NCI-H748 (cell line): ENCODE data around the gene DPY19L3.
A peak's percentile ranks its signal among the peaks of the same experiment; 100 is the strongest.
"Not testable (repeated sequence)": the region's sequence is repeated elsewhere in the genome, so short reads cannot be mapped to it uniquely, and the experiment has no call there.

Experiments
- DNase-seq: peaks from one replicate; lab custom pipeline; 2025; ENCODE audit not compliant: unreplicated experiment; lab: John Stamatoyannopoulos, UW

DPY19L3 gene, protein sequence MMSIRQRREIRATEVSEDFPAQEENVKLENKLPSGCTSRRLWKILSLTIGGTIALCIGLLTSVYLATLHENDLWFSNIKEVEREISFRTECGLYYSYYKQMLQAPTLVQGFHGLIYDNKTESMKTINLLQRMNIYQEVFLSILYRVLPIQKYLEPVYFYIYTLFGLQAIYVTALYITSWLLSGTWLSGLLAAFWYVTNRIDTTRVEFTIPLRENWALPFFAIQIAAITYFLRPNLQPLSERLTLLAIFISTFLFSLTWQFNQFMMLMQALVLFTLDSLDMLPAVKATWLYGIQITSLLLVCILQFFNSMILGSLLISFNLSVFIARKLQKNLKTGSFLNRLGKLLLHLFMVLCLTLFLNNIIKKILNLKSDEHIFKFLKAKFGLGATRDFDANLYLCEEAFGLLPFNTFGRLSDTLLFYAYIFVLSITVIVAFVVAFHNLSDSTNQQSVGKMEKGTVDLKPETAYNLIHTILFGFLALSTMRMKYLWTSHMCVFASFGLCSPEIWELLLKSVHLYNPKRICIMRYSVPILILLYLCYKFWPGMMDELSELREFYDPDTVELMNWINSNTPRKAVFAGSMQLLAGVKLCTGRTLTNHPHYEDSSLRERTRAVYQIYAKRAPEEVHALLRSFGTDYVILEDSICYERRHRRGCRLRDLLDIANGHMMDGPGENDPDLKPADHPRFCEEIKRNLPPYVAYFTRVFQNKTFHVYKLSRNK

DNA sequence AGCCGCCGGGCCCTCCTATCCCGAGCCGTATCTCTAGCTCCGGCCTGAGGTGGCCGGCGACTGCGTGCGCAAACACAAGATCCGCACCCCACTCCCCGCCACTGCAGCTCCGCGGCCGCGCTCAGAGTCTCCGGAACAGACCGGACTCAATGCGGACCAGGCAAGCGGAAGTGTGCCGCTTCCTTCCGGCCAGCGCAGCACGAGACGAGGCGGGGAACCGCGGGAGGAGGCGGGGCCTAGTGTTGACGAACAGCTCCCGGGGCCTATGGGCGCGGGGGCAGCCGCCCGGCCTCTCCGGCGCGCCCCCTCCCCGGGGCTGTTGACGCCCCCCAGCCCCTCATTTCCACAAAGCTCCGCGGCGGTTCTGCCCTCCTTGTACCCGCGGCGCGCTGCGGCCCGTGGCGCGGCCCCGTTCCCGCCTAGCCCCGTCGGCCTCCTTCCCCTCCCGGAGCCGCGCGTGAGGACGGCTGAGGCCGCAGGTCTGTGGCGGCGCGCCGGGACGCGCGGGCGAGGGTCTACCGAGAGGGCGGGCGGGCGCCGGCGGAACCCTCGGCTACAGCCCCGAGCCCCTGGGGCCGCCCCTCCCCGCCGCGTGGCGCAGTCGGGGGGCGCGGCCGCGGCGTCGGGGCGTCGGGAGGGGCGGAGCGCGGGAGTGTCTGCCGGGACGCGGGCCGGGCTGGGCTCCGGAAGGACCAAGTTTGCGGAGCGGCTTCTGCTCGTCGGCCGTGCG, at the start of gene DPY19L3:
Gene DPY19L3, plus strand, starts transcription at position 340 of the 730 bp plus-strand sequence. CDS start 2,484 bp downstream, outside the sequence.
- DNase-seq: peak; percentile 97

GRCh38 chr19:32357720-32358119, 47.9 kb upstream of the DPY19L3 start:
- no peak for DNase-seq

DNA sequence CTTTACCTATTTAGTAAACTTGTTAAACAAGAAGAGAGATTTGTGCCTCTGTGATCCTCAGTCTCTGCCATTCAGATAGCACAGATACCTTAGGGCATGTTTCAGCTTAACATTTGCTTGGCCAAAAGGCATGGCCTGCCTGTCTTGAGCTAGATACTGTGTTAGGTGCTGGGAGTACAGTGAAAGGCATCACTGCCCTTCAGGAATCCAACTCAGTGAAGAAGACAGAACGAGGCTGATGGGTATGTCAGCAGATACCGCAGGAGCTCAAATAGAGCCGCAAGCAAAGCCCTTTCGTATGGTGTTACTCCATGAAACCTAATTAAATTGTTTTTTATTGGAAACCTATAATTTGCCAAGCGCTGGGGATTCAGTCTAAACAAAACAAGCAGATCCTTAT, 47.2 kb upstream of the DPY19L3 start:
- DNase-seq: no peak

GRCh38 chr19:32359581-32359980, 46.0 kb upstream of the DPY19L3 start:
- DNase-seq: no peak

- DNase-seq: no peak
These were observed 43.8 kb upstream of the DPY19L3 start for GRCh38 chr19:32361574-32362317.

DNA sequence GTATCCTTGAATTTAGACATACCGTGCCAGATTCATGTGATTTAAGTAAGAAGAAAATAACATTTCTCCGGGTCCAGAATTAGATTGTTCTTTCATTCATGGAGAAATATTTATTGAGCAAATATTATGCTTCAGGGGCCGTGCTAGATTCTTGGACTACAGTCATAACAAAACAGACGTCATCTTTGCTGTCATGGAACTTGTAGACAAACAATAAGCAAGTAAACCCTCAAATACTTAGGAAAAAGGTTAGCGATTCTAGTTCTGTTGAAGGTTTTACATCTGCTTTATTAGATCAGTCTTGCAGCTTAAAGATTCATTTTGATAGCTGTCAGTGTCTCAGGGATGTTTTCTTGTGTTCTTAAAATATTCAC, 43.3 kb upstream of the DPY19L3 start:
- no peak for DNase-seq

GRCh38 chr19:32363175-32363574, 42.4 kb upstream of the DPY19L3 start:
- no peak for DNase-seq

GRCh38 chr19:32363632-32364031, 41.9 kb upstream of the DPY19L3 start:
- DNase-seq: no peak

GRCh38 chr19:32364040-32364439, 41.5 kb upstream of the DPY19L3 start:
- DNase-seq: no peak

DNA sequence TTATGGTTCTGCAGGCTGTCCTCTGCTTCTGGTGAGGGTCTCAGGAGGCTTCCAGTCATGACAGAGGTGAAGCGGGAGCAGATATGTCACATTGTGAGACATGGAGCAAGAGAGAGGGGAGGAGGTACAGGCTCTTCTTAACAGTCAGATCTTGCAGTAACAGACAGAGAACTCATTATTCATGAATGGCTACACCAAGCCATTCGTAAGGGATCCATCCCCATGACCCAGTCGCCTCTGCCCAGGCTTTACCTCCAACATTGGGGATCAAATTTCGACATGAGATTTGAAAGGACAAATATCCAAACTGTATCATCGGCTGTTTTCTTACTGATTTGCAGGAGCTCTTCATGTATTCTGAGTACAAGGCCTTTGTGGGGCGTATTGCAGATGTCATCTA, 38.5 kb upstream of the DPY19L3 start:
- no peak for DNase-seq

GRCh38 chr19:32367948-32368536, 37.5 kb upstream of the DPY19L3 start:
- DNase-seq: no peak

DNA sequence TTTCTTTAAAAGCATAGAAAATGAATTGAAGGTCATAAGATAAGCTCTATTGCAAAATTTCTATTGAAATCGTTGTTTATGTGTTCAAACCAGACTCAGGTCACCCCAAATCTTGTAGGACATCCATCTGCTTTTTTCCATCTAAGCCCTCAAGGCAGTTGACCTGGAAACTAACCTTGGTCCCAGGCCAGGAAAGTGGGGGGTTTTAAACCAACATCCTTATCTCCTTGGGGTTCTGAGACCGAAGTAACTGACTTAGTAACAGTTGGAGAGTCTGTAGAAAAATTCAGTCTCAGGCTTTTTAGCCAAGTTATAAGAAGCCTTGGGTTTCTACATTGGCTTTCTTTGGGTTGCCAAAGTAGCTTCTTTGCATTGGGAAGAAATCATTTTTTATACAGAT, 36.8 kb upstream of the DPY19L3 start:
- DNase-seq: no peak

- no peak for DNase-seq
These were observed 32.6 kb upstream of the DPY19L3 start for GRCh38 chr19:32372726-32373517.

GRCh38 chr19:32373585-32374295, 31.8 kb upstream of the DPY19L3 start:
- peak; percentile 81 for DNase-seq

DNA sequence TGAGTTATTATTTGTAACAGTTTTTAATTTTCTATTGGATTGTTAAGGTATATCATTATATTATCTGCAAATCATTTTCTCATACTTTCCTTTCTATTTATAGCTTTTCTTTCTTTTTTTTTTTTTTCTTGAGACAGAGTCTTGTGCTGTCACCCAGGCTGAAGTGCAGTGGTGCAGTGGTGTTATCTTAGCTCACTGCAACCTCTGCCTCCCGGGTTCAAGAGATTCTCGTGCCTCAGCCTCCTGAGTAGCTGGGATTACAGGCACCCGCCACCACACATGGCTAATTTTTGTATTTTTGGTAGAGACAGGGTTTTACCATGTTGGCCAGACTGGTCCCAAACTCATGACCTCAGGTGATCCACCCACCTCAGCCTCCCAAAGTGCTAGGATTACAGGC, 31.2 kb upstream of the DPY19L3 start:
- DNase-seq: not testable (repeated sequence)

DNA sequence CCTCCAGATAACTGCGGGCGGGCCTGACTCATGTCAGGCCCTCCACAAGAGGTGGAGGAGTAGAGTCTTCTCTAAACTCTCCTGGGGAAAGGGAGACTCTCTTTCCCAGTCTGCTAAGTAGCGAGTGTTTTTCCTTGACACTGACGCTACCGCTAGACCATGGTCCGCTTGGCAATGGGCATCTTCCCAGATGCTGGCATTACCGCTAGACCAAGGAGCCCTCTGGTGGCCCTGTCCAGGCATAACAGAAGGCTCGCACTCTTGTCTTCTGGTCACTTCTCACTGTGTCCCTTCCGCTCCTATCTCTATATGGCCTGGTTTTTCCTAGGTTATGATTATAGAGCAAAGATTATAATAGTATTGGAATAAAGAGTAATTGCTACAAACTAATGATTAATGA, 28.5 kb upstream of the DPY19L3 start:
- peak; percentile 15 for DNase-seq

DNA sequence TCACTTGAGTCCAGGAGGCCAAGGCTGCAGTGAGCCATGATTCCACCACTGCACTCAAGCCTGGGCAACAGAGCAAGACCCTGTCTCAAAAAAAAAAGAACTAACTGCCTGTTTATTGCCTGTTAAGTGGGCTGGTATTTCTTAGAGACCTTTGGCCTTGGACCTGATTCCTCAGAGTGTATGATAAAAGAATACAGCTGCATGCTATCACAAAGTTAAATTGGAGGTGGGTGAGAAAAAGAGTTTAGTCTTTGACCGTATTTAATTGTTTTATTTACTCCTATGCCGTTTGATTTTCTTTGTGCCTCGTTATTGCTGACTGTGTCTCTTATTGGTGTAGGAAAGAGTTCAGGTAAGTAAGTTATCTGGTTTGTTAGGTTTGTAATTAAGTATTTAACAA, 25.3 kb upstream of the DPY19L3 start:
- no peak for DNase-seq

- no peak for DNase-seq
These were observed 17.7 kb upstream of the DPY19L3 start for GRCh38 chr19:32387701-32388392.

DNA sequence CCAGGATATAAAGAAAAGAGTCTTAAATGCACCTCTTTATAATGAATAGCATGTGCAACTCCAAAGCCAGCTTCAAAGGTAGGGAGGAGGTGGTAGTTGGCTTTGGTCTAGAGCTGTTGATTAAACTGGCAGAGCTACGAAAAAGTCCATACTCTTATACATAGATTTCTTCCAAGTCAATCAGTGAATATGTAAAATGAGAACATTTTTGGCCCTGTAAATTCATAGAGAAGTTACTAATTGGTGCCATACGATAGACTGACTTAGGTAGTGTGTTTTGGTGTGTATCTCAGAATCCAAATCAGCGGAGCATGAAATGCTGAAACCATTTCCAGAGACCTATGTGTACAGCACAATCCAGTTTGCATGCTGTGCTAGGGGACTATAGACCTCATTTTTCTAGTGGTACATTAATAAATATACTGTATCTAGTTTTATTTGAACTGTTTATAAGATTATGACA, 17.1 kb upstream of the DPY19L3 start:
- no peak for DNase-seq
